Endothelial cell (in vitro differentiated cells): ENCODE data around the gene ANKFY1. TPM values are rescaled to one million over a fixed set of nuclear protein-coding genes. Genes with fewer than 3 reads are reported as not detected.
A peak's percentile ranks its signal among the peaks of the same experiment; 100 is the strongest.

ENCODE experiments used
- DNase-seq: peaks from one replicate; pipeline ENCODE4 v3.0.0; 2021; ENCODE audit warnings: low spot score
- H3K27ac Mint-ChIP-seq: one replicate; pipeline ENCODE4 v1.8.0; 2021; ENCODE audit warnings: mixed read lengths, inconsistent platforms; ENCODE audit not compliant: unreplicated experiment
- H3K27me3 Mint-ChIP-seq: one replicate; pipeline ENCODE4 v1.8.0; 2021; ENCODE audit warnings: mild to moderate bottlenecking, moderate library complexity, mixed read lengths, inconsistent platforms; ENCODE audit not compliant: unreplicated experiment
- H3K36me3 Mint-ChIP-seq: one replicate; pipeline ENCODE4 v1.8.0; 2021; ENCODE audit warnings: mild to moderate bottlenecking, low read depth, mixed read lengths, inconsistent platforms; ENCODE audit not compliant: unreplicated experiment
- H3K4me1 Mint-ChIP-seq: one replicate; pipeline ENCODE4 v1.8.0; 2021; ENCODE audit warnings: mild to moderate bottlenecking, mixed read lengths, inconsistent platforms; ENCODE audit not compliant: unreplicated experiment
- H3K4me3 Mint-ChIP-seq: one replicate; pipeline ENCODE4 v1.8.0; 2021; ENCODE audit warnings: mild to moderate bottlenecking, mixed read lengths, inconsistent platforms; ENCODE audit not compliant: unreplicated experiment
- H3K9me3 Mint-ChIP-seq: one replicate; pipeline ENCODE4 v1.8.0; 2021; ENCODE audit warnings: mixed read lengths, inconsistent platforms; ENCODE audit not compliant: unreplicated experiment
- CTCF ChIP-seq: fragments of 200-600 bp; sonication (generic); IDR thresholded peaks from one replicate; pipeline ENCODE4 v1.5.0; 2021; ENCODE audit warnings: antibody characterized with exemption; ENCODE audit not compliant: unreplicated experiment
- total RNA-seq: library from RNA; stranded (reverse); fragmentation: NEBNext Ultra II Directional; extraction: Animal tissue kit (Norgen Biotek cat#: 25700); gene quantifications from one replicate; pipeline ENCODE4 v1.2.1, GENCODE V29; 2021; ENCODE audit not compliant: unreplicated experiment

Gene ANKFY1
- total RNA-seq, 1 donor from 2014 or later: 41.6 TPM

GRCh38 chr17:4174556-4174955 is 89.2 kb downstream of the ANKFY1 start:
- Mint-ChIP-seq H3K27ac (no peak overlapping the region), H3K27me3 (peaks cover 5% of the 10 kb centered on the region)

GRCh38 chr17:4173781-4174180 is 90.0 kb downstream of the ANKFY1 start:
- Mint-ChIP-seq H3K9me3 (no peaks in the 10 kb centered on the region), H3K4me1 (no peaks in the 10 kb centered on the region), H3K27ac (no peak overlapping the region), H3K27me3 (peaks cover 4% of the 10 kb centered on the region), H3K4me3 (no peak overlapping the region), H3K36me3 (peaks cover 64% of the 10 kb centered on the region)
- no peak for TF ChIP-seq CTCF
- DNase-seq: no peak

More at GRCh38 chr17:4174556-4174955, 89.2 kb downstream of the ANKFY1 start:
- Mint-ChIP-seq H3K4me3 (no peak overlapping the region), H3K4me1 (no peaks in the 10 kb centered on the region), H3K36me3 (peaks cover 65% of the 10 kb centered on the region), H3K9me3 (no peaks in the 10 kb centered on the region)
- TF ChIP-seq CTCF: no peak
- no peak for DNase-seq

- H3K36me3 Mint-ChIP-seq: peaks cover 56% of the 10 kb centered on the region
- no peak for DNase-seq
- no peak for TF ChIP-seq CTCF
- peaks cover 5% of the 10 kb centered on the region for H3K27me3 Mint-ChIP-seq
- no peak overlapping the region for H3K4me3 Mint-ChIP-seq
- H3K9me3 Mint-ChIP-seq: no peaks in the 10 kb centered on the region
- H3K27ac Mint-ChIP-seq: no peak overlapping the region
- H3K4me1 Mint-ChIP-seq: no peaks in the 10 kb centered on the region
Measured at GRCh38 chr17:4172356-4172755, 91.4 kb downstream of the ANKFY1 start.

- H3K4me1 Mint-ChIP-seq: no peaks in the 10 kb centered on the region
- H3K36me3 Mint-ChIP-seq: peaks cover 55% of the 10 kb centered on the region
- H3K27ac Mint-ChIP-seq: no peak overlapping the region
- no peak overlapping the region for H3K4me3 Mint-ChIP-seq
- peaks cover 2% of the 10 kb centered on the region for H3K27me3 Mint-ChIP-seq
- no peak for DNase-seq
- no peak for TF ChIP-seq CTCF
- H3K9me3 Mint-ChIP-seq: no peaks in the 10 kb centered on the region
Measured at GRCh38 chr17:4170639-4171280, 93.0 kb downstream of the ANKFY1 start.

- no peak for TF ChIP-seq CTCF
- DNase-seq: no peak
- Mint-ChIP-seq H3K36me3 (peaks cover 49% of the 10 kb centered on the region), H3K4me3 (peak overlapping the region; percentile 47), H3K27me3 (peaks cover 2% of the 10 kb centered on the region), H3K27ac (no peak overlapping the region), H3K4me1 (no peaks in the 10 kb centered on the region), H3K9me3 (no peaks in the 10 kb centered on the region)
Measured at GRCh38 chr17:4167786-4168185, 96.0 kb downstream of the ANKFY1 start.
